T-cell (primary cell): ENCODE measurements around the gene SLC11A1. TPM values are rescaled to one million over a fixed set of nuclear protein-coding genes. Genes with fewer than 3 reads are reported as not detected.

Experiments
- ATAC-seq, 4 experiments: fragments of 200-7000 bp in 3 of 4; fragments of 150-1000 bp in 1 of 4; cut with Tn5 transposase; replicated peaks in 1 of 4; 1 replicate in 3 of 4; 2 replicates in 1 of 4; pipeline ENCODE4 v1.10.0; 2021; ENCODE audit warnings: moderate library complexity in 3 of 4, mild to moderate bottlenecking in 2 of 4, moderate number of reproducible peaks in 1 of 4
- CTCF ChIA-PET, 2 donors: fragments of 300-600 bp; sonication (Branson Sonifier 250); formaldehyde crosslinking; loops; one replicate each; lab custom pipeline; 2022; ENCODE audit warnings: antibody characterized with exemption in 2 of 2; lab: Charles Lee
- POLR2A ChIA-PET, 2 donors: fragments of 300-600 bp; sonication (Branson Sonifier 250); formaldehyde crosslinking; loops; one replicate each; lab custom pipeline; 2022; ENCODE audit warnings: antibody characterized with exemption in 2 of 2; lab: Charles Lee
- DNase-seq, 35 experiments: peaks; one replicate each; pipeline versions ENCODE4 v3.0.0 to v3.0.0-alpha.2; 2013 to 2023
- H3K27ac ChIP-seq: one replicate; pipeline ENCODE4 v1.5.1; 2013; ENCODE audit warnings: low read length
- H3K27me3 ChIP-seq, 2 experiments: replicated peaks in 1 of 2; 1 replicate in 1 of 2; 2 replicates in 1 of 2; pipeline versions ENCODE4 v1.6.1 to v1.7.0; 2013; ENCODE audit warnings: low read length in 1 of 2, mixed read lengths in 1 of 2; ENCODE audit not compliant: control insufficient read depth in 2 of 2, insufficient read depth in 2 of 2; ENCODE audit errors: extremely low read depth in 1 of 2
- H3K36me3 ChIP-seq, 2 donors: 1 replicate in 1 of 2; 2 replicates in 1 of 2; pipeline versions ENCODE4 v1.6.1 to v1.7.0; 2013; ENCODE audit warnings: low read length in 1 of 2; ENCODE audit not compliant: control insufficient read depth in 2 of 2, insufficient read depth in 1 of 2; ENCODE audit errors: extremely low read depth in 1 of 2
- H3K4me1 ChIP-seq, 2 experiments: 1 replicate in 1 of 2; 2 replicates in 1 of 2; pipeline versions ENCODE4 v1.6.1 to v1.7.0; 2013; ENCODE audit warnings: low read length in 2 of 2, mixed read lengths in 1 of 2; ENCODE audit not compliant: insufficient read depth in 2 of 2, control insufficient read depth in 1 of 2; ENCODE audit errors: extremely low read depth in 1 of 2
- H3K4me3 ChIP-seq, 2 donors: 1 replicate in 1 of 2; 2 replicates in 1 of 2; pipeline versions ENCODE4 v1.5.1 to v1.7.0; 2013; ENCODE audit warnings: mild to moderate bottlenecking in 2 of 2, low read length in 1 of 2, moderate library complexity in 1 of 2; ENCODE audit not compliant: control insufficient read depth in 1 of 2; ENCODE audit errors: extremely low read depth in 1 of 2
- H3K9me3 ChIP-seq: 2 replicates; pipeline ENCODE4 v1.7.0; 2013
- H3K27ac Mint-ChIP-seq, 2 donors: one replicate each; pipeline ENCODE4 v1.8.0; 2020 to 2021; ENCODE audit warnings: mild to moderate bottlenecking in 2 of 2, mixed read lengths in 2 of 2
- H3K27me3 Mint-ChIP-seq, 2 donors: one replicate each; pipeline ENCODE4 v1.8.0; 2021 to 2022; ENCODE audit warnings: mixed read lengths in 2 of 2
- H3K36me3 Mint-ChIP-seq: one replicate; pipeline ENCODE4 v1.8.0; 2021; ENCODE audit warnings: mixed read lengths
- H3K4me1 Mint-ChIP-seq, 3 donors: one replicate each; pipeline ENCODE4 v1.8.0; 2020 to 2022; ENCODE audit warnings: mixed read lengths in 3 of 3, mild to moderate bottlenecking in 1 of 3
- H3K4me3 Mint-ChIP-seq, 3 donors: one replicate each; pipeline ENCODE4 v1.8.0; 2020 to 2022; ENCODE audit warnings: mild to moderate bottlenecking in 3 of 3, mixed read lengths in 3 of 3, moderate library complexity in 3 of 3
- H3K9me3 Mint-ChIP-seq, 3 donors: one replicate each; pipeline ENCODE4 v1.8.0; 2020 to 2022; ENCODE audit warnings: mixed read lengths in 3 of 3
- WGBS: methylation state at CpG from one replicate; pipeline ENCODE4 v1.1.5; 2013; ENCODE audit warnings: missing lambda C conversion rate; ENCODE audit not compliant: insufficient coverage; 5-methylcytosine and 5-hydroxymethylcytosine counted together
- total RNA-seq, 35 experiments: library from RNA in 6 of 35; stranded (reverse) in 6 of 35; fragments of 120-200 nt in 1 of 35; gene quantifications; one replicate each; pipeline versions ENCODE4 v1.2.1 to v1.2.4 and lab custom pipeline; 2013 to 2026

SLC11A1 gene
- total RNA-seq, 5 donors from 2014 or later (not counting 1 experiment from before 2014, with no cell fraction given), result 0.40 to 1.2 (median 0.79) TPM

DNA sequence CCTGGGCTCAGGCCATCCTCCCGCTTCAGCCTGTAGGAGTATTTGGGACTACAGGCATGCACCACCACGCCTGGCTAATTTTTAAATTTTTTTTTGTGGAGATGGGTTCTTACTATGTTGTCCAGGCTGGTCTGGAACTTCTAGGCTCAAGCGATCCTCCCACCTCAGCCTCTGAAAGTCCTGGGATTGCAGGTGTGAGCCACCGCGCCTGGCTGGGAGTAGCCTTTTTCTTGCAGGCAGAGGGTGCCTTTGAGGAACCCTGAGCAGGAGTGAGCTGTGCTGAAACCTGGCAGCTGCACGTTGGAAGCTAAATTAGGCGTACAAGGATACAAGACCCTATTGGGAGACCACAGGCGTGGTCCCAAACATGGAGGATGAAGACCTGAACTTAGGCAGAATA lies 25.6 kb downstream of the SLC11A1 start:
- H3K9me3 Mint-ChIP-seq, result no peaks in the 10 kb centered on the region
- Histone ChIP-seq H3K27me3 (no peaks in the 10 kb centered on the region), H3K4me3 (peak overlapping the region in 1 of 2 donors; percentile 60), H3K36me3 (peaks cover 14 to 19% of the 10 kb centered on the region in 2 donors), H3K27ac (no peak overlapping the region), H3K4me1 (peaks cover 18 to 57% of the 10 kb centered on the region in 2 experiments), H3K9me3 (no peaks in the 10 kb centered on the region)
- H3K4me1 Mint-ChIP-seq, result peaks cover 44 to 57% (median 51%) of the 10 kb centered on the region in 3 donors
- H3K27ac Mint-ChIP-seq, result peak overlapping the region; percentile 11 to 25
- H3K36me3 Mint-ChIP-seq, result peaks cover 13% of the 10 kb centered on the region
- no peaks in the 10 kb centered on the region for H3K27me3 Mint-ChIP-seq
- WGBS, result 94% methylated on average over 7 of the region's 8 CpGs
- POLR2A ChIA-PET, result no interaction called here
- CTCF ChIA-PET, result interaction anchor here in 1 of 2 donors (0.6 to 1.4 kb wide), 3 partner anchors 14 to 109 kb away, joined by 3 to 4 read pairs (median 4); no protein-coding TSS in a partner anchor
- ATAC-seq, result no peak
- H3K4me3 Mint-ChIP-seq, result peak overlapping the region in 1 of 3 donors; percentile 95
- DNase-seq, result no peak

DNA sequence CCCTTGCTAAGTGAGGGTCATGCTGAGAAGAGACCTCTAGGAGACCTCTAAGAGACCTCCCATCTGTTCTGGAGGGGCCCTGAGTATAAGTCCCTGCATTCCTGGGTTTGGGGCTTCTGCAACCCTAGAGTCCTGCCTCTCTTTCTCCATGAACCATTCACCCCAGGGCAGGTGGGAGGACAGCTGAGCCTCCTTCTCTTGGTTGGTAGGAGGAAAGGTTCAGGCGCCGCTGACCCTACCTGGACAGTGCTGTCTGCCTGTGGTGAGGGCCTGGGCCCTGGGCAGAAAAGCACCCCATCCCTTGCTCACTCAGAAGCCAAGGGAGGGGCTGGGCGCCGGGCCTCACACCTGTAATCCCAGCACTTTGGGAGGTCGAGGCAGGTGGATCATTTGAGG lies 36.2 kb downstream of the SLC11A1 start:
- Mint-ChIP-seq H3K27ac (no peak overlapping the region), H3K36me3 (no peaks in the 10 kb centered on the region), H3K27me3 (no peaks in the 10 kb centered on the region), H3K9me3 (no peaks in the 10 kb centered on the region), H3K4me3 (no peak overlapping the region), H3K4me1 (peaks cover 0 to 8% (median 0%) of the 10 kb centered on the region in 3 donors)
- H3K36me3 ChIP-seq, result no peaks in the 10 kb centered on the region
- no peaks in the 10 kb centered on the region for H3K4me1 ChIP-seq
- no peak for DNase-seq
- H3K27me3 ChIP-seq, result peaks cover 0 to 5% of the 10 kb centered on the region in 2 experiments
- ChIA-PET POLR2A (no interaction called here), CTCF (no interaction called here)
- H3K27ac ChIP-seq, result no peak overlapping the region
- no peak overlapping the region for H3K4me3 ChIP-seq
- no peaks in the 10 kb centered on the region for H3K9me3 ChIP-seq
- no peak for ATAC-seq
- WGBS, result no CpG with 5 or more reads among the region's 5 CpGs

DNA sequence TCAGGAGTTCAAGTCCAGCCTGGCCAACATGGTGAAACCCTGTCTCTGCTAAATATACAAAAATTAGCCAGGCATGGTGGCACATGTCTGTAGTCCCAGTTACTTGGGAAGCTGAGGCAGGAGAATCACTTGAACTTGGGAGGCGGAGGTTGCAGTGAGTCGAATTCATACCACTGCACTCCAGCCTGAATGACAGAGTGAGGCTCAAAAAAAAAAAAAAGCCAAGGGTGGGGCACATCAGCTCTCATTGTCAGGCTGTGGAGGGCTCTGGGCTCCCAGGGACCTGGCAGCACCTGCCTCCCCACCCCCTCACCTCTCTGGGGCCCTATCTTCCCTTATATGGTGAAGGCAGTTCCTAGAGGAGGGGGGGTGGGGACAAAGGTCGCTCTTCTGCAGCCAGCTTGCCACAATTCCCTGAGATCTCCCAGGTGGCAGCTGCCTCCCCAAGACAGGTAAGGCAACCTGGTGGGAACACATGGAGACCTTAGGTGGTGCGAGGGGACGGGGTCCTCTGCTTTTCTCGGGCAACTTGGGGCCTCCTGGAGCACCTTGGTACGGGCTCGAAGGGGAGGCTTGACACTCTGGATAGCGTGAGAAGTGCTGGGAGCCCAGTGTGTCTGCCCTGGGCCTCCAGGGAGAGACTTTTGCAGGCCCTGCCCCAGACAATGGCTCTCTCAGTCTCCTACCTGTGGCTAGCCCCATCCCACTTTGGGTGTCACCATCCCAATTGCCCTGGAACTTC lies 36.8 kb downstream of the SLC11A1 start, which contains the start of gene VIL1:
Gene VIL1, plus strand, starts transcription at position 407 of the 742 bp plus-strand sequence. CDS start 4,656 bp downstream, outside the sequence.
- no peaks in the 10 kb centered on the region for H3K36me3 Mint-ChIP-seq
- H3K4me1 ChIP-seq, result no peaks in the 10 kb centered on the region
- H3K27ac Mint-ChIP-seq, result no peak within 1 kb of the TSS
- CTCF ChIA-PET, result no interaction called here
- H3K4me1 Mint-ChIP-seq, result peaks cover 0 to 8% (median 0%) of the 10 kb centered on the region in 3 donors
- H3K9me3 Mint-ChIP-seq, result no peaks in the 10 kb centered on the region
- H3K4me3 Mint-ChIP-seq, result no peak within 1 kb of the TSS
- WGBS, result 84% methylated on average over 9 of the region's 9 CpGs
- no peak for ATAC-seq
- no peak within 1 kb of the TSS for H3K4me3 ChIP-seq
- POLR2A ChIA-PET, result no interaction called here
- no peaks in the 10 kb centered on the region for H3K9me3 ChIP-seq
- no peaks in the 10 kb centered on the region for H3K27me3 Mint-ChIP-seq
- H3K27me3 ChIP-seq, result peaks cover 0 to 5% of the 10 kb centered on the region in 2 experiments
- no peak within 1 kb of the TSS for H3K27ac ChIP-seq
- no peak for DNase-seq
- no peaks in the 10 kb centered on the region for H3K36me3 ChIP-seq

DNA sequence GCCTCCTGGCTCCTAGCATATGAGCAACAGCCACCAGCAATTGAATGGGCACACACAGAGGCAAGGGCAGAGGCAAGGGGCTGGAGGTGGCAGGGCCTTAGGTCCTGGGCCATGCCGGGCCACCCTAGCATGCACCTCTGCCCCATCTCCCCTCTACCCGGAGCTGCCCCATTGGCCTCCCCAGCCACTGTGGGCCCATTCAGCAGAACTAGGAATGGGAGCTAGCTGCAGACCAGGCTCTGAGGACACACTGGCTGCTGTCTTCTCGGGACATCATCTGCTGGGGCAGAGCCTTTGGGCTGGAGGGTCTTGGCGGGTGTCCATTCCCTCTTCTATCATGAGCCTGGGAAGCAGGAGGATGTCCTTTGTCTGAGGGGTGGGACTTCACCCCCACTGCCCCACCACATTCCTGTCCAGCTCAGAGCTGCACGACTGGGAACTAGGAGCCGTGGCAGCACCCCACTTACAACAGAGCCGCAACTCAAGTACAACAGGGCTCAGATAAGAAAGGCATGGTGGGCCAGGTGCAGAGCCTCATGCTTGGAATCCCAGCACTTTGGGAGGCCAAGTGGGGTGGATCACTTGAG lies 37.6 kb downstream of the SLC11A1 start:
- H3K9me3 ChIP-seq, result no peaks in the 10 kb centered on the region
- Mint-ChIP-seq H3K36me3 (no peaks in the 10 kb centered on the region), H3K27me3 (no peaks in the 10 kb centered on the region), H3K4me1 (peaks cover 0 to 8% (median 0%) of the 10 kb centered on the region in 3 donors), H3K27ac (no peak overlapping the region), H3K4me3 (no peak overlapping the region), H3K9me3 (no peaks in the 10 kb centered on the region)
- WGBS, result no CpG with 5 or more reads among the region's 7 CpGs
- POLR2A ChIA-PET, result interaction anchor here in 1 of 2 donors (0.6 kb wide), 2 partner anchors 15 to 74 kb away, joined by 3 read pairs; no protein-coding TSS in a partner anchor
- peaks cover 0 to 8% of the 10 kb centered on the region in 2 experiments for H3K27me3 ChIP-seq
- no peaks in the 10 kb centered on the region for H3K36me3 ChIP-seq
- H3K27ac ChIP-seq, result no peak overlapping the region
- H3K4me3 ChIP-seq, result no peak overlapping the region
- no peaks in the 10 kb centered on the region for H3K4me1 ChIP-seq
- CTCF ChIA-PET, result interaction anchor here in 1 of 2 donors (0.6 to 0.7 kb wide), 2 partner anchors 33 to 63 kb away, joined by 3 to 8 read pairs; partner anchors contain the start of gene CATIP
- ATAC-seq, result no peak
- DNase-seq, result no peak

DNA sequence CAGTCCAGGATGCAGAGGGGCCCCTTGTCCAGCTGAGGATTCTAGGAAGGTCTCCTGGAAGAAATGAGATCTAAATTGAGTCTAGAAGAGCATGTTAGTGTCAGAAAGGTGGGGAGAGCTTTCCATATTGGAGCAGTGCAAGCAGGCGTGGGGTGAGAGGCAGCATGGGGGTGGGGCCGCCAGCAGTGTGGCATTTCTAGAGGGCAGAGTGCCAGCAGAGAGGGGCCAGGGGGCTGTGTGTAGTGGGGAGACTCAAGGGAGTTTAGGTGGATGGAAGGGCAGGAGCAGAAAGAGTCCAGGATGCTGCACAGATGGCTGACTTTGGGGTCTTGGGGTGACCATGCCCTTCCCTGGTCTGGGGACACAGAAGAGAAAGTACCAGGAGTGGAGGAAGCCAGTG lies 39.0 kb downstream of the SLC11A1 start:
- WGBS, result 97% methylated on average over 2 of the region's 2 CpGs
- DNase-seq (no peak), ATAC-seq (no peak)
- H3K27ac Mint-ChIP-seq, result no peak overlapping the region
- Histone ChIP-seq H3K4me1 (no peaks in the 10 kb centered on the region), H3K36me3 (no peaks in the 10 kb centered on the region), H3K27me3 (peaks cover 0 to 15% of the 10 kb centered on the region in 2 experiments), H3K9me3 (no peaks in the 10 kb centered on the region), H3K4me3 (no peak overlapping the region), H3K27ac (no peak overlapping the region)
- ChIA-PET CTCF (no interaction called here), POLR2A (no interaction called here)
- no peaks in the 10 kb centered on the region for H3K27me3 Mint-ChIP-seq
- peaks cover 0 to 8% (median 0%) of the 10 kb centered on the region in 3 donors for H3K4me1 Mint-ChIP-seq
- H3K4me3 Mint-ChIP-seq, result no peak overlapping the region
- H3K36me3 Mint-ChIP-seq, result no peaks in the 10 kb centered on the region
- no peaks in the 10 kb centered on the region for H3K9me3 Mint-ChIP-seq

DNA sequence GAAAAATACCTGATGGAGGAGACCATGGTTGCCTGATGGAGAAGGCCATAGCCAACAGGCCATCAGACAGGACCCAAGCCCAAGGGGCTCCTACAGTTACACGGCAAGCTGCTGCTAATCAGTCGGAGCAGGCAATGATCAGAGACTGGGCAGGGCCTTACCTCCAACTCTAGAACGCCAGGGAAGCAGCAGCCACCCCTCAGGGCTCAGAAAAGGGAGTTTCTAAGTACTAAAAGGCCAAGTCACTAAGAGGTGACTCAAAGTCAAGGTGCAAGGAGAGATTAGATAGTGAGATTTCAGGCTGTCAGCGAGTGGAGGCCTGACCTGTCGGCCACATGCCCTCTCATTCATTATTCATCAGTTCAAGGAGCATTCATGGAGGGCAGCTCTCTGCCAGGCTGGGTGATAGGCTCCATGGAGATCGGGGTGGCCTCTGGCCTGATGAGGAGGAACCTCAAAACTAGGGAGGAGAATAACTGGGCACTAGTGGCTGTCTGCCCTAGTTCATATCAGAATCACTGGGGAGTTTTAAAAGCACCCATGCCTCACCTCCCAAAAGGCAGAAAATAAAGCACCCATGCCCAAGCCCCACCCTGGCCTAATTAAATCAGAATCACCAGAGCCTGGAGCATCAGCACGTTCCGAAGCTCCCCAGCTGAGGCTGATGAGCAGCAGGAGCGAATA lies 40.5 kb downstream of the SLC11A1 start:
- Histone ChIP-seq H3K9me3 (no peaks in the 10 kb centered on the region), H3K27me3 (peaks cover 0 to 15% of the 10 kb centered on the region in 2 experiments), H3K4me1 (no peaks in the 10 kb centered on the region), H3K4me3 (no peak overlapping the region), H3K27ac (no peak overlapping the region), H3K36me3 (no peaks in the 10 kb centered on the region)
- ChIA-PET CTCF (no interaction called here), POLR2A (no interaction called here)
- no peaks in the 10 kb centered on the region for H3K36me3 Mint-ChIP-seq
- no peak for DNase-seq
- no peak overlapping the region for H3K4me3 Mint-ChIP-seq
- ATAC-seq, result no peak
- H3K27ac Mint-ChIP-seq, result no peak overlapping the region
- 96% methylated on average over 4 of the region's 9 CpGs for WGBS
- no peaks in the 10 kb centered on the region for H3K9me3 Mint-ChIP-seq
- peaks cover 0 to 8% (median 0%) of the 10 kb centered on the region in 3 donors for H3K4me1 Mint-ChIP-seq
- no peaks in the 10 kb centered on the region for H3K27me3 Mint-ChIP-seq
